GM23248 (cell line): Measurements from ENCODE around the gene TENM3. TPM values are rescaled to one million over a fixed set of nuclear protein-coding genes. Genes with fewer than 3 reads are reported as not detected.

Source experiments
- DNase-seq: peaks from one replicate; pipeline ENCODE4 v3.0.0-alpha.2; 2015
- H2AFZ ChIP-seq: fragments of 200-600 bp; sonication (generic); 2 replicates; pipeline ENCODE4 v1.6.1; 2016; ENCODE audit warnings: antibody characterized with exemption
- H3F3A ChIP-seq: fragments of 200-600 bp; sonication (generic); 2 replicates; pipeline ENCODE4 v1.6.1; 2016; ENCODE audit warnings: mild to moderate bottlenecking, antibody characterized with exemption, mixed run types; ENCODE audit not compliant: insufficient read depth
- H3K27ac ChIP-seq: fragments of 200-600 bp; sonication (generic); 2 replicates; pipeline ENCODE4 v1.5.1; 2016; ENCODE audit warnings: mild to moderate bottlenecking
- H3K27me3 ChIP-seq: fragments of 200-600 bp; sonication (generic); replicated peaks from 2 replicates; pipeline ENCODE4 v1.6.1; 2016; ENCODE audit warnings: mild to moderate bottlenecking; ENCODE audit not compliant: insufficient read depth
- H3K36me3 ChIP-seq: fragments of 200-600 bp; sonication (generic); 2 replicates; pipeline ENCODE4 v1.6.1; 2016; ENCODE audit warnings: low read depth, mild to moderate bottlenecking
- H3K4me1 ChIP-seq: fragments of 200-600 bp; sonication (generic); 2 replicates; pipeline ENCODE4 v1.6.1; 2016; ENCODE audit warnings: mild to moderate bottlenecking; ENCODE audit not compliant: insufficient read depth
- H3K4me2 ChIP-seq: fragments of 200-600 bp; sonication (generic); one replicate; pipeline ENCODE4 v1.6.1; 2016; ENCODE audit warnings: mild to moderate bottlenecking; ENCODE audit not compliant: unreplicated experiment
- H3K4me3 ChIP-seq: fragments of 200-600 bp; sonication (generic); 2 replicates; pipeline ENCODE4 v1.5.1; 2016; ENCODE audit warnings: mild to moderate bottlenecking
- H3K79me2 ChIP-seq: fragments of 200-600 bp; sonication (generic); 2 replicates; pipeline ENCODE4 v1.6.1; 2016; ENCODE audit warnings: mild to moderate bottlenecking; ENCODE audit not compliant: insufficient read depth
- H3K9ac ChIP-seq: fragments of 200-600 bp; sonication (generic); 2 replicates; pipeline ENCODE4 v1.6.1; 2016; ENCODE audit warnings: mild to moderate bottlenecking
- H3K9me2 ChIP-seq: fragments of 200-600 bp; sonication (generic); 2 replicates; pipeline ENCODE4 v1.6.1; 2016; ENCODE audit warnings: mixed run types, mild to moderate bottlenecking, moderate library complexity; ENCODE audit not compliant: insufficient read depth
- H3K9me3 ChIP-seq: fragments of 200-600 bp; sonication (generic); one replicate; pipeline ENCODE4 v1.6.1; 2017; ENCODE audit warnings: low read depth
- H4K20me1 ChIP-seq: fragments of 200-600 bp; sonication (generic); 2 replicates; pipeline ENCODE4 v1.6.0; 2016; ENCODE audit not compliant: insufficient read depth
- EZH2 ChIP-seq: fragments of 200-600 bp; sonication (generic); IDR thresholded peaks from 2 replicates; pipeline ENCODE4 v1.6.1; 2018; ENCODE audit warnings: antibody characterized with exemption, mild to moderate bottlenecking; ENCODE audit not compliant: insufficient read depth, poor library complexity, severe bottlenecking
- EZH2phosphoT487 ChIP-seq: fragments of 200-600 bp; sonication (generic); IDR thresholded peaks from 2 replicates; pipeline ENCODE4 v1.6.1; 2018; ENCODE audit warnings: antibody characterized with exemption, moderate library complexity, mild to moderate bottlenecking, low read depth; ENCODE audit not compliant: insufficient read depth
- WGBS, 2 experiments: methylation state at CpG; one replicate each; pipeline ENCODE4 v1.1.6; 2015 to 2017; ENCODE audit warnings: low lambda C conversion rate in 2 of 2, low coverage in 1 of 2; ENCODE audit errors: missing lambda C conversion rate in 2 of 2; 5-methylcytosine and 5-hydroxymethylcytosine counted together
- in situ Hi-C: fragments of 300-500 bp; cut with MboI; formaldehyde crosslinking; loops from 2 replicates; pipeline ENCODE4 v1.15.0; 2020
- polyA plus RNA-seq: library from polyadenylated mRNA; unstranded; fragments of >200 nt; fragmentation: Nextera tagmentation; extraction: Ambion mirVana; gene quantifications from 2 replicates; pipeline ENCODE4 v1.2.1, GENCODE V29; 2016
- total RNA-seq: library from RNA; depleted of rRNA; stranded (reverse); fragments of >200 nt; shearing (Covaris generic); gene quantifications from 2 replicates; pipeline ENCODE4 v1.2.3, GENCODE V29; 2014

Gene TENM3
- total and polyA plus RNA-seq, 2 experiments from 2014 or later = 0.83 to 8.1 TPM

DNA sequence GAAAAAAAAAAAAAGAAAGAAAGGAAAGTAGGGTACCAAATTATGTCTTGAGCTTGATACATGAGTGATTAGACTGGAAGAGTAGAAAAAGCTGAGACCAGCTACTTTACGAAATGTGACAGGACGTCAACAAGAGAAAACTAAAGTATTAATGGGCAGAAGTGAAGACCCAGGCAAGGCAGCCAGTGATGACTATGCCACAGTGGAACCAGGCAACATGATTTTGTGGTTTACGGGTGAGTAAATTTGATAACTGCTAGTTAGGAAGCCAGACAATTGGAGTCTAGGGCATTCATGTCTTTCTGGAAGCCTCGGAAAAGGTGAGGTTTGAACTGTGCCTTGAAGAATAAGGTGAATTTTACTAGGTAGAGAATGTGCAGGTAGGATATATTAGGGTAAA lies 326.4 kb downstream of the TENM3 start:
- Histone ChIP-seq H2AFZ (no peak overlapping the region), H3K9me3 (no peaks in the 10 kb centered on the region), H3K4me1 (no peaks in the 10 kb centered on the region), H3K79me2 (no peaks in the 10 kb centered on the region), H3K9me2 (no peaks in the 10 kb centered on the region), H3K27ac (no peak overlapping the region), H3K36me3 (no peaks in the 10 kb centered on the region), H3K4me2 (no peak overlapping the region), H3K4me3 (no peak overlapping the region), H3F3A (no peaks in the 10 kb centered on the region), H4K20me1 (no peaks in the 10 kb centered on the region), H3K9ac (no peak overlapping the region), H3K27me3 (no peaks in the 10 kb centered on the region)
- DNase-seq = no peak
- no peak for TF ChIP-seq EZH2phosphoT487
- no peak for TF ChIP-seq EZH2
- in situ Hi-C loops = no loop called here
- 71 to 75% methylated on average over 4 of the region's 4 CpGs for WGBS, 2 experiments

DNA sequence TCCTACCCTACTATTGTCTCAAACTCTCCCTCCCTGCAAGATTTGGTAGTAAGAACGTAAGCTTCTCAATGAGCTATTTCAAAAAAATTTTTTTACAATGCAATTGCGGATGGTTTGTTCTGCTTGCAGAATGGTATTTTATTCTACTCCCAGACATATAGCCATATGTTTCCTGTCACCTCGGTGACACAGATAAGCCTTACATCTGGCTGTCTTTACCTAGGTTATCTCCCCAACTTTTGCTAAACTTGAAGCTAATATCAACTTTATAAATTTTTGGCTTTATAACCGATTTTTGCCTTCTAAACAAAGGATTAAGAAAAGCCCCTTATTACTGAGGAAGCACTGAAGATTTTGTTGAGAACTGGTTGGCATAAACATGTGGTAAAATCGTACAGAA lies 331.5 kb downstream of the TENM3 start:
- no peak for DNase-seq
- no peak overlapping the region for H2AFZ ChIP-seq
- no peaks in the 10 kb centered on the region for H3K9me3 ChIP-seq
- H3K4me2 ChIP-seq = no peak overlapping the region
- H3K79me2 ChIP-seq = no peaks in the 10 kb centered on the region
- H3K9ac ChIP-seq = no peak overlapping the region
- WGBS, 2 experiments = 58 to 62% methylated on average over 5 of the region's 5 CpGs
- in situ Hi-C loops = no loop called here
- no peaks in the 10 kb centered on the region for H3F3A ChIP-seq
- H3K27ac ChIP-seq = no peak overlapping the region
- no peaks in the 10 kb centered on the region for H3K4me1 ChIP-seq
- H3K9me2 ChIP-seq = no peaks in the 10 kb centered on the region
- no peaks in the 10 kb centered on the region for H3K27me3 ChIP-seq
- no peak for TF ChIP-seq EZH2phosphoT487
- TF ChIP-seq EZH2 = no peak
- no peak overlapping the region for H3K4me3 ChIP-seq
- no peaks in the 10 kb centered on the region for H4K20me1 ChIP-seq
- H3K36me3 ChIP-seq = no peaks in the 10 kb centered on the region

GRCh38 chr4:182575225-182575624 lies 332.0 kb downstream of the TENM3 start:
- Histone ChIP-seq H3K9me3 (no peaks in the 10 kb centered on the region), H3K9me2 (no peaks in the 10 kb centered on the region), H3K36me3 (no peaks in the 10 kb centered on the region), H3F3A (no peaks in the 10 kb centered on the region), H3K79me2 (no peaks in the 10 kb centered on the region), H3K4me1 (no peaks in the 10 kb centered on the region), H3K4me2 (no peak overlapping the region), H3K9ac (no peak overlapping the region), H3K4me3 (no peak overlapping the region), H3K27me3 (no peaks in the 10 kb centered on the region), H4K20me1 (no peaks in the 10 kb centered on the region), H3K27ac (no peak overlapping the region), H2AFZ (no peak overlapping the region)
- DNase-seq = no peak
- TF ChIP-seq EZH2 (no peak), EZH2phosphoT487 (no peak)
- in situ Hi-C loops = no loop called here
- 57 to 60% methylated on average over 6 of the region's 6 CpGs for WGBS, 2 experiments

GRCh38 chr4:182576601-182577289 lies 333.5 kb downstream of the TENM3 start:
- TF ChIP-seq EZH2 (no peak), EZH2phosphoT487 (no peak)
- H4K20me1 ChIP-seq = no peaks in the 10 kb centered on the region
- no peak overlapping the region for H3K4me3 ChIP-seq
- in situ Hi-C loops = no loop called here
- no peak overlapping the region for H3K9ac ChIP-seq
- H3K27me3 ChIP-seq = no peaks in the 10 kb centered on the region
- no peaks in the 10 kb centered on the region for H3K9me3 ChIP-seq
- H3F3A ChIP-seq = no peaks in the 10 kb centered on the region
- 73 to 74% methylated on average over 12 of the region's 12 CpGs for WGBS, 2 experiments
- DNase-seq = no peak
- H2AFZ ChIP-seq = no peak overlapping the region
- no peaks in the 10 kb centered on the region for H3K9me2 ChIP-seq
- H3K27ac ChIP-seq = no peak overlapping the region
- no peaks in the 10 kb centered on the region for H3K4me1 ChIP-seq
- H3K4me2 ChIP-seq = no peak overlapping the region
- H3K36me3 ChIP-seq = no peaks in the 10 kb centered on the region
- H3K79me2 ChIP-seq = no peaks in the 10 kb centered on the region
